T-cell (primary cell): ENCODE data around the gene CYS1. TPM values are rescaled to one million over a fixed set of nuclear protein-coding genes. Genes with fewer than 3 reads are reported as not detected.

Source experiments
- ATAC-seq, 4 experiments: fragments of 200-7000 bp in 3 of 4; fragments of 150-1000 bp in 1 of 4; cut with Tn5 transposase; replicated peaks in 1 of 4; 1 replicate in 3 of 4; 2 replicates in 1 of 4; pipeline ENCODE4 v1.10.0; 2021; ENCODE audit warnings: moderate library complexity in 3 of 4, mild to moderate bottlenecking in 2 of 4, moderate number of reproducible peaks in 1 of 4
- CTCF ChIA-PET, 2 donors: fragments of 300-600 bp; sonication (Branson Sonifier 250); formaldehyde crosslinking; loops; one replicate each; lab custom pipeline; 2022; ENCODE audit warnings: antibody characterized with exemption in 2 of 2; lab: Charles Lee
- POLR2A ChIA-PET, 2 donors: fragments of 300-600 bp; sonication (Branson Sonifier 250); formaldehyde crosslinking; loops; one replicate each; lab custom pipeline; 2022; ENCODE audit warnings: antibody characterized with exemption in 2 of 2; lab: Charles Lee
- DNase-seq, 35 experiments: peaks; one replicate each; pipeline versions ENCODE4 v3.0.0 to v3.0.0-alpha.2; 2013 to 2023
- H3K27ac ChIP-seq: one replicate; pipeline ENCODE4 v1.5.1; 2013; ENCODE audit warnings: low read length
- H3K27me3 ChIP-seq, 2 experiments: replicated peaks in 1 of 2; 1 replicate in 1 of 2; 2 replicates in 1 of 2; pipeline versions ENCODE4 v1.6.1 to v1.7.0; 2013; ENCODE audit warnings: low read length in 1 of 2, mixed read lengths in 1 of 2; ENCODE audit not compliant: control insufficient read depth in 2 of 2, insufficient read depth in 2 of 2; ENCODE audit errors: extremely low read depth in 1 of 2
- H3K36me3 ChIP-seq, 2 donors: 1 replicate in 1 of 2; 2 replicates in 1 of 2; pipeline versions ENCODE4 v1.6.1 to v1.7.0; 2013; ENCODE audit warnings: low read length in 1 of 2; ENCODE audit not compliant: control insufficient read depth in 2 of 2, insufficient read depth in 1 of 2; ENCODE audit errors: extremely low read depth in 1 of 2
- H3K4me1 ChIP-seq, 2 experiments: 1 replicate in 1 of 2; 2 replicates in 1 of 2; pipeline versions ENCODE4 v1.6.1 to v1.7.0; 2013; ENCODE audit warnings: low read length in 2 of 2, mixed read lengths in 1 of 2; ENCODE audit not compliant: insufficient read depth in 2 of 2, control insufficient read depth in 1 of 2; ENCODE audit errors: extremely low read depth in 1 of 2
- H3K4me3 ChIP-seq, 2 donors: 1 replicate in 1 of 2; 2 replicates in 1 of 2; pipeline versions ENCODE4 v1.5.1 to v1.7.0; 2013; ENCODE audit warnings: mild to moderate bottlenecking in 2 of 2, low read length in 1 of 2, moderate library complexity in 1 of 2; ENCODE audit not compliant: control insufficient read depth in 1 of 2; ENCODE audit errors: extremely low read depth in 1 of 2
- H3K9me3 ChIP-seq: 2 replicates; pipeline ENCODE4 v1.7.0; 2013
- H3K27ac Mint-ChIP-seq, 2 donors: one replicate each; pipeline ENCODE4 v1.8.0; 2020 to 2021; ENCODE audit warnings: mild to moderate bottlenecking in 2 of 2, mixed read lengths in 2 of 2
- H3K27me3 Mint-ChIP-seq, 2 donors: one replicate each; pipeline ENCODE4 v1.8.0; 2021 to 2022; ENCODE audit warnings: mixed read lengths in 2 of 2
- H3K36me3 Mint-ChIP-seq: one replicate; pipeline ENCODE4 v1.8.0; 2021; ENCODE audit warnings: mixed read lengths
- H3K4me1 Mint-ChIP-seq, 3 donors: one replicate each; pipeline ENCODE4 v1.8.0; 2020 to 2022; ENCODE audit warnings: mixed read lengths in 3 of 3, mild to moderate bottlenecking in 1 of 3
- H3K4me3 Mint-ChIP-seq, 3 donors: one replicate each; pipeline ENCODE4 v1.8.0; 2020 to 2022; ENCODE audit warnings: mild to moderate bottlenecking in 3 of 3, mixed read lengths in 3 of 3, moderate library complexity in 3 of 3
- H3K9me3 Mint-ChIP-seq, 3 donors: one replicate each; pipeline ENCODE4 v1.8.0; 2020 to 2022; ENCODE audit warnings: mixed read lengths in 3 of 3
- WGBS: methylation state at CpG from one replicate; pipeline ENCODE4 v1.1.5; 2013; ENCODE audit warnings: missing lambda C conversion rate; ENCODE audit not compliant: insufficient coverage; 5-methylcytosine and 5-hydroxymethylcytosine counted together
- total RNA-seq, 35 experiments: library from RNA in 6 of 35; stranded (reverse) in 6 of 35; fragments of 120-200 nt in 1 of 35; gene quantifications; one replicate each; pipeline versions ENCODE4 v1.2.1 to v1.2.4 and lab custom pipeline; 2013 to 2026

Gene CYS1
- total RNA-seq, 5 donors from 2014 or later (not counting 1 experiment from before 2014, with no cell fraction given), result not detected

DNA sequence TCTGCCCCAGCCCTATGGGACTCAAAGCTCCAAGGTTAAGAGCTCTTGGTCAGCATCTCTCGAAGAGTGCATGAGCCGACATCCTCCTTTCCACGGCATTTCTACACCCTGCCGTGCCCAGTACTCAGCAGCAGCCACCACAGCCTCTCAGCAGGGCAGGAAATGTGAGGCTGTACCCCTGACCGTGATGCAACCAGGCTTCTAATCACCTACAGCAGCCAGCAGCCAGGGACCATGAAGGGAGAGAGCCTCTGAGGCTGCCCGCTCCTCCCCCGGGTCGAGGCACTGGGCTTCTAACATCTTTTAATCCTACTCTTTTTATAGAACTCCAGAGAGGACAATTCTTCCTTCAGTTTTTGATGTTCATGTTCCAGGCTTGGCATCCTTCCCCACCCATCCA lies 6.5 kb downstream of the CYS1 start:
- CTCF ChIA-PET, result interaction anchor here (0.6 to 5.4 kb wide), 16 partner anchors 12 to 582 kb away, joined by 3 to 84 read pairs (median 7); no protein-coding TSS in a partner anchor
- 30% methylated on average over 5 of the region's 8 CpGs for WGBS
- Mint-ChIP-seq H3K27ac (no peak overlapping the region), H3K36me3 (no peaks in the 10 kb centered on the region), H3K4me3 (no peak overlapping the region), H3K27me3 (peaks cover 40 to 58% of the 10 kb centered on the region in 2 donors), H3K4me1 (peaks cover 3 to 6% (median 3%) of the 10 kb centered on the region in 3 donors), H3K9me3 (no peaks in the 10 kb centered on the region)
- peaks cover 8 to 61% of the 10 kb centered on the region in 2 experiments for H3K27me3 ChIP-seq
- no peak for ATAC-seq
- no peak overlapping the region for H3K4me3 ChIP-seq
- H3K36me3 ChIP-seq, result no peaks in the 10 kb centered on the region
- H3K4me1 ChIP-seq, result peaks cover 0 to 5% of the 10 kb centered on the region in 2 experiments
- POLR2A ChIA-PET, result no interaction called here
- H3K27ac ChIP-seq, result no peak overlapping the region
- no peak for DNase-seq
- H3K9me3 ChIP-seq, result no peaks in the 10 kb centered on the region

DNA sequence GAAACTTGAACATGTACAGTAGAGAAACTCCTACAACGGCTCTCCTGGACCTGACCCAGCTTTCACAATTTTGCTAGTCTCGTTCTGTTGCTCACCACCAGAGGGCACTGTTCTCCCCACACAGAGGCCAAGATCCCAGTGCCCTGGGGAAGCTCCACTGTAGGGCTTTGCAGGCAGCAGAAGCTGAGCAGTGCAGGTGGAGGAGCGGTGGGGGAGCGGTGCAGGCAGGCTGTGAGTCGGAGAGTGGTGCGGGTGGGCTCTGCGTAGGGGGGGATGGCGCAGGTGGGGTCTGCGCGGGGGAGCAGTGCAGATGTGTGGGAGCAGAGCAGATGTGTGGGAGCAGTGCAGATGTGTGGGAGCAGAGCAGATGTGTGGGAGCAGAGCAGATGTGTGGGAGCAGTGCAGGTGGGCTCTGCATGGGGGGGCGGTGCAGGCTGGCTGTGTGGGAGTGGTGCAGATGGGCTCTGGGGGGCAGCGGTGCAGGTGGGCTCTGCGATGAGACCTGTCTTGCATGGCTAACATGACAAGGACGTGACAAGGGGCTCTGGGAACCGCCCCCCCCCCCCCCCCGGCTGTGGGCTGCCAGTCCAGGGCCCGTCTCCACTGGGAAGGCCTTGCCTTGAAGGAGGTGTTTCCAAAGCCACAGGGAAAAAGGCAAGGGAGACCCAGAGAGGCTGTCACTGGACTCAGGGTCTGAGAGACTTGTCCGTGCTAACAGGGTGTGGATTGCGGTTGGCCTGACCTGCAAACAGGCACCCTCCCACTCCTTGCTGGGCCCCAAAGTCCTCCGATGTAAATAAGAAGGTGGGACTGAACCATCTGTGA lies 7.3 kb downstream of the CYS1 start:
- POLR2A ChIA-PET, result no interaction called here
- Mint-ChIP-seq H3K4me3 (no peak overlapping the region), H3K36me3 (no peaks in the 10 kb centered on the region), H3K9me3 (peaks cover 3 to 4% (median 3%) of the 10 kb centered on the region in 3 donors), H3K4me1 (peaks cover 3 to 6% (median 3%) of the 10 kb centered on the region in 3 donors), H3K27me3 (peaks cover 32 to 50% of the 10 kb centered on the region in 2 donors), H3K27ac (no peak overlapping the region)
- H3K27ac ChIP-seq, result no peak overlapping the region
- peaks cover 2 to 53% of the 10 kb centered on the region in 2 experiments for H3K27me3 ChIP-seq
- DNase-seq, result peak; percentile 43 to 91 (median 72)
- H3K4me1 ChIP-seq, result peaks cover 0 to 5% of the 10 kb centered on the region in 2 experiments
- WGBS, result 34% methylated on average over 16 of the region's 20 CpGs
- ATAC-seq, result peak; percentile 81 to 93 (median 87)
- CTCF ChIA-PET, result interaction anchor here (0.5 to 5.4 kb wide), 30 partner anchors 8 to 595 kb away, joined by 3 to 84 read pairs (median 4); partner anchors contain the start of gene ODC1 (in 1 of the 2)
- H3K9me3 ChIP-seq, result no peaks in the 10 kb centered on the region
- no peak overlapping the region for H3K4me3 ChIP-seq
- H3K36me3 ChIP-seq, result no peaks in the 10 kb centered on the region

DNA sequence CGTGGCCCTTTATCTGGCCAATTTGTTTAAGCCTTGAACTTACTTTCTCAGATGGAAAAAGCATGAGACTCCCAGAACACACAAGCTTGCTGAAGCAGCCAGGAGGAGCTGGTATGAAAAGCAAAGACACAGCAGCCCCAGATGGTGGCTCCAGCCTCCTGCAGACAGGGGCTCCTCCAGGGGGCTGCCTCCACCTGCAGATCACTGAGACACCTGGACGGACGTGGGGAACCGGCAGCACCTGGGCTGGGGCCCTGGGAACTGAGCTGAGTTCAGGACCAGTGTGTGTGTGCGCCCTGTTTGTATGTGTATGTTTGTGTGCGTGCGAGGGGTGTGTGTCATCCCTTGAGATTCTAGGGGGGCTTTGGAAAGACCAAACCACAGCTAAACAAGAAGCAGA lies 8.6 kb downstream of the CYS1 start:
- peaks cover 3 to 6% (median 3%) of the 10 kb centered on the region in 3 donors for H3K4me1 Mint-ChIP-seq
- 88% methylated on average over 3 of the region's 7 CpGs for WGBS
- Histone ChIP-seq H3K4me3 (no peak overlapping the region), H3K4me1 (peaks cover 0 to 5% of the 10 kb centered on the region in 2 experiments), H3K27ac (no peak overlapping the region), H3K36me3 (no peaks in the 10 kb centered on the region), H3K9me3 (no peaks in the 10 kb centered on the region), H3K27me3 (peaks cover 2 to 45% of the 10 kb centered on the region in 2 experiments)
- no peak for DNase-seq
- no peaks in the 10 kb centered on the region for H3K36me3 Mint-ChIP-seq
- peaks cover 22 to 37% of the 10 kb centered on the region in 2 donors for H3K27me3 Mint-ChIP-seq
- peaks cover 4 to 7% (median 5%) of the 10 kb centered on the region in 3 donors for H3K9me3 Mint-ChIP-seq
- H3K27ac Mint-ChIP-seq, result no peak overlapping the region
- ATAC-seq, result no peak
- POLR2A ChIA-PET, result interaction anchor here in 1 of 2 donors (0.6 kb wide), 1 partner anchor 347 kb away, joined by 15 read pairs; no protein-coding TSS in a partner anchor
- H3K4me3 Mint-ChIP-seq, result no peak overlapping the region
- CTCF ChIA-PET, result interaction anchor here (0.6 to 5.4 kb wide), 15 partner anchors 18 to 596 kb away, joined by 3 to 84 read pairs (median 5); no protein-coding TSS in a partner anchor

DNA sequence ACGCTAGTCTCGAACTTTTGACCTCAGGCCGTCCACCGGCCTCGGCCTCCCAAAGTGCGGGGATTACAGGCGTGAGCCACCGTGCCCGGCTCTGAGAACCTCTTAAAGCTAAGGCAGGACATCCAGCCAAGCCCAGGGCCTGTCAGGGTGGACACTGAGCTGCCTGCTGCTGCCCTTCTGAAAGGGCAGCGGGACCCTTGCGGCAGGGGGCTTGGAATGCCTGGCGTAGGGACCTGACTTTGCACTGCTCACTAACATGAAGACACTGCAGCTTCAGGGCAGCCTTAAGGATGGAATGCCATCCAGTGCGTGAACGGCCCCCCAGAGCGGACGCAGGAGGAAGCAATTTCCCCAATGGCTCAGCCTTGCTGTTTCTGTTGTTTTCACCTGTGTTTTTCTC lies 9.0 kb downstream of the CYS1 start:
- ATAC-seq, result no peak
- POLR2A ChIA-PET, result interaction anchor here in 1 of 2 donors (0.6 kb wide), 1 partner anchor 347 kb away, joined by 15 read pairs; no protein-coding TSS in a partner anchor

DNA sequence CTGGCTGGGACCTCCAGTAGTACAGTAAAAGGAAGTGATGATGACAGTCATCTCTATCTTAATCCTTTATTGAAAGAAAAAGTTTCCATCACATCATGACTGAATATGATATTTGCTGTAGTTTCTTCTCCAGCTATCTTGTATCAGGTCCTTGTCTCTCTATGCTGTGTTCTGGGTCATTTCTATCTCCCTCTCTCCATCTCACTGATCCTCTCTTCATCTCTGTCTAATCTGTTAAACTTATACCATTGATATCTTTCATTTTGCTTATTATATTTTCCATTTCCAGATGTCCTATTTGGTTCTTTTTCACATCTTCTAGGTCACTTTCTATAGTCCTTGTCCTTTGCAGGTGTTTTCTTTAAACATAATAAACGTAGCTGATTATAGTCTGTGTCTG lies 12.3 kb downstream of the CYS1 start:
- H3K4me1 Mint-ChIP-seq, result peaks cover 5 to 11% (median 9%) of the 10 kb centered on the region in 3 donors
- POLR2A ChIA-PET, result no interaction called here
- H3K36me3 Mint-ChIP-seq, result no peaks in the 10 kb centered on the region
- DNase-seq, result no peak
- H3K4me1 ChIP-seq, result peaks cover 0 to 9% of the 10 kb centered on the region in 2 experiments
- H3K27me3 Mint-ChIP-seq, result peaks cover 5 to 9% of the 10 kb centered on the region in 2 donors
- H3K36me3 ChIP-seq, result no peaks in the 10 kb centered on the region
- no peak overlapping the region for H3K27ac Mint-ChIP-seq
- H3K27ac ChIP-seq, result no peak overlapping the region
- H3K9me3 ChIP-seq, result no peaks in the 10 kb centered on the region
- no peak for ATAC-seq
- H3K9me3 Mint-ChIP-seq, result peaks cover 4 to 7% (median 5%) of the 10 kb centered on the region in 3 donors
- H3K4me3 Mint-ChIP-seq, result no peak overlapping the region
- CTCF ChIA-PET, result interaction anchor here (0.5 to 1.7 kb wide), 4 partner anchors 20 to 367 kb away, joined by 3 to 6 read pairs (median 4); no protein-coding TSS in a partner anchor
- no peak overlapping the region for H3K4me3 ChIP-seq
- peaks cover 0 to 30% of the 10 kb centered on the region in 2 experiments for H3K27me3 ChIP-seq
- no CpG with 5 or more reads among the region's 1 CpG for WGBS

More for the DNA sequence above, 9.0 kb downstream of the CYS1 start:
- Mint-ChIP-seq H3K27ac (no peak overlapping the region), H3K27me3 (peaks cover 17 to 33% of the 10 kb centered on the region in 2 donors), H3K4me3 (no peak overlapping the region), H3K9me3 (peaks cover 4 to 7% (median 5%) of the 10 kb centered on the region in 3 donors), H3K36me3 (no peaks in the 10 kb centered on the region), H3K4me1 (peaks cover 3 to 6% (median 3%) of the 10 kb centered on the region in 3 donors)
- peaks cover 0 to 5% of the 10 kb centered on the region in 2 experiments for H3K4me1 ChIP-seq
- peaks cover 2 to 44% of the 10 kb centered on the region in 2 experiments for H3K27me3 ChIP-seq
- no peak overlapping the region for H3K27ac ChIP-seq
- no peaks in the 10 kb centered on the region for H3K36me3 ChIP-seq
- H3K4me3 ChIP-seq, result no peak overlapping the region
- CTCF ChIA-PET, result interaction anchor here (0.6 to 5.4 kb wide), 12 partner anchors 18 to 597 kb away, joined by 3 to 84 read pairs (median 4); no protein-coding TSS in a partner anchor
- WGBS, result 95% methylated on average over 16 of the region's 16 CpGs
- H3K9me3 ChIP-seq, result no peaks in the 10 kb centered on the region
- DNase-seq, result no peak

DNA sequence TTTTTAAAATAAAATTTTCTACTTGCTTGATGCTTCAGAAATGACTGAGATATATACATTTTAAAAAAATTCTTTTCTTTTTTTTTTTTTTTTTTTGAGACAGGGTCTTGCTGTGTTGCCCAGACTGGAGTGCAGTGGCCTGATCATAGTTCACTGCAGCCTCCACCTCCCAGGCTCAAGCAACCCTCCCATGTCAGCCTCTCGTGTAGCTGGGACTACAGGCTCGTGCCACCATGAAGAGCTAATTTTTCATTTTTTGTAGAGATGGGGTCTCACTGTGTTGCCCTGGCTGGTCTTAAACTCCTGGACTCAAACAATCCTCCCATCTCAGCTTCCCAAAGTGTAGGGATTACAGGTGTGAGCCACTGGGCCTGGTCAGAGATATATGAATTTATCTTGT lies 12.9 kb downstream of the CYS1 start:
- H3K36me3 ChIP-seq, result no peaks in the 10 kb centered on the region
- no peaks in the 10 kb centered on the region for H3K36me3 Mint-ChIP-seq
- peaks cover 0 to 26% of the 10 kb centered on the region in 2 experiments for H3K27me3 ChIP-seq
- H3K27ac Mint-ChIP-seq, result no peak overlapping the region
- no peaks in the 10 kb centered on the region for H3K9me3 ChIP-seq
- no CpG with 5 or more reads among the region's 2 CpGs for WGBS
- peaks cover 0 to 4% of the 10 kb centered on the region in 2 experiments for H3K4me1 ChIP-seq
- H3K9me3 Mint-ChIP-seq, result peaks cover 4 to 7% (median 5%) of the 10 kb centered on the region in 3 donors
- DNase-seq (no peak), ATAC-seq (no peak)
- ChIA-PET CTCF (interaction anchor here (0.7 to 1.7 kb wide), 4 partner anchors 11 to 368 kb away, joined by 4 to 6 read pairs (median 6); no protein-coding TSS in a partner anchor), POLR2A (no interaction called here)
- H3K4me3 ChIP-seq, result no peak overlapping the region
- H3K27me3 Mint-ChIP-seq, result peaks cover under 1 to 6% of the 10 kb centered on the region in 2 donors
- no peak overlapping the region for H3K4me3 Mint-ChIP-seq
- H3K27ac ChIP-seq, result no peak overlapping the region
- H3K4me1 Mint-ChIP-seq, result peaks cover 2 to 6% (median 6%) of the 10 kb centered on the region in 3 donors
